ENCODE data around the gene NGEF.
"Not testable (repeated sequence)": the region's sequence is repeated elsewhere in the genome, so short reads cannot be mapped to it uniquely, and the experiment has no call there.

NGEF gene

GRCh38 chr2:233023007-233023760 is 10.1 kb upstream of the NGEF start:
- no peak for DNase-seq (ENCODE audit: low read depth in 3 of 3, low spot score in 1 of 3)

GRCh38 chr2:233022561-233022960 is 9.5 kb upstream of the NGEF start:
- no peak for DNase-seq (ENCODE audit: low read depth in 3 of 3, low spot score in 1 of 3)

- DNase-seq (ENCODE audit: low read depth in 3 of 3, low spot score in 1 of 3): no peak
Observed at GRCh38 chr2:233021771-233022170, 8.7 kb upstream of the NGEF start.

GRCh38 chr2:233020454-233020853 is 7.4 kb upstream of the NGEF start:
- DNase-seq (ENCODE audit: low read depth in 3 of 3, low spot score in 1 of 3): no peak

- not testable (repeated sequence) for DNase-seq (ENCODE audit: low read depth in 3 of 3, low spot score in 1 of 3)
Observed at GRCh38 chr2:233019610-233020009, 6.6 kb upstream of the NGEF start.

GRCh38 chr2:233017947-233018346 is 4.9 kb upstream of the NGEF start:
- DNase-seq (ENCODE audit: low read depth in 3 of 3, low spot score in 1 of 3): no peak

- no peak for DNase-seq (ENCODE audit: low read depth in 3 of 3, low spot score in 1 of 3)
Observed at GRCh38 chr2:233015019-233015645, 2.1 kb upstream of the NGEF start.

- DNase-seq (ENCODE audit: low read depth in 3 of 3, low spot score in 1 of 3): no peak
Observed at GRCh38 chr2:233013650-233014049, 594 bp upstream of the NGEF start.

GRCh38 chr2:233012301-233012971 is 620 bp downstream of the NGEF start:
- no peak for DNase-seq (ENCODE audit: low read depth in 3 of 3, low spot score in 1 of 3)

- no peak for DNase-seq (ENCODE audit: low read depth in 3 of 3, low spot score in 1 of 3)
Observed at GRCh38 chr2:233011702-233012131, 1.3 kb downstream of the NGEF start.

GRCh38 chr2:233011268-233011650 is 1.8 kb downstream of the NGEF start:
- no peak for DNase-seq (ENCODE audit: low read depth in 3 of 3, low spot score in 1 of 3)

GRCh38 chr2:233010569-233011267 is 2.3 kb downstream of the NGEF start:
- no peak for DNase-seq (ENCODE audit: low read depth in 3 of 3, low spot score in 1 of 3)

GRCh38 chr2:233009661-233010060 is 3.4 kb downstream of the NGEF start:
- DNase-seq (ENCODE audit: low read depth in 3 of 3, low spot score in 1 of 3): no peak

GRCh38 chr2:233007739-233008138 is 5.3 kb downstream of the NGEF start:
- DNase-seq (ENCODE audit: low read depth in 3 of 3, low spot score in 1 of 3): no peak

GRCh38 chr2:233007270-233007669 is 5.8 kb downstream of the NGEF start:
- DNase-seq (ENCODE audit: low read depth in 3 of 3, low spot score in 1 of 3): no peak

GRCh38 chr2:233006648-233007047 is 6.4 kb downstream of the NGEF start:
- DNase-seq (ENCODE audit: low read depth in 3 of 3, low spot score in 1 of 3): no peak

GRCh38 chr2:233005096-233005495 is 8.0 kb downstream of the NGEF start:
- no peak for DNase-seq (ENCODE audit: low read depth in 3 of 3, low spot score in 1 of 3)

- no peak for DNase-seq (ENCODE audit: low read depth in 3 of 3, low spot score in 1 of 3)
Observed at GRCh38 chr2:233003658-233004555, 9.1 kb downstream of the NGEF start.

GRCh38 chr2:233002829-233003657 is 10.0 kb downstream of the NGEF start:
- DNase-seq (ENCODE audit: low read depth in 3 of 3, low spot score in 1 of 3): no peak
